ENCODE results near the gene LCE6A.

LCE6A gene

GRCh38 chr1:152860129-152860528 is 17.5 kb downstream of the LCE6A start:
- no peak overlapping the region for H3K9ac ChIP-seq (ENCODE audit: low read depth, low read length, poor library complexity, severe bottlenecking)
- no peaks in the 10 kb centered on the region for H3K79me2 ChIP-seq (ENCODE audit: insufficient read depth, low read length)
- no peaks in the 10 kb centered on the region for H3K4me1 ChIP-seq (ENCODE audit: insufficient read depth, low read length, poor library complexity, severe bottlenecking)
- no peaks in the 10 kb centered on the region for H4K20me1 ChIP-seq (ENCODE audit: insufficient read depth, low read length, poor library complexity, severe bottlenecking)
- H3K4me3 ChIP-seq (ENCODE audit: low read length, poor library complexity, severe bottlenecking), result no peak overlapping the region
- no peak overlapping the region for H2AFZ ChIP-seq (ENCODE audit: low read length)
- TF ChIP-seq CTCF (conservative IDR thresholded peaks at IDR 0.05; ENCODE audit: low read length) (no peak), EZH2phosphoT487 (IDR thresholded peaks at IDR 0.05; ENCODE audit: borderline replicate concordance) (no peak)
- no peaks in the 10 kb centered on the region for H3K36me3 ChIP-seq (ENCODE audit: insufficient read depth, low read length)
- H3K9me3 ChIP-seq (ENCODE audit: insufficient read depth, low read depth, low read length), result no peaks in the 10 kb centered on the region
- H3K4me2 ChIP-seq (ENCODE audit: low read depth, low read length, poor library complexity, severe bottlenecking), result no peak overlapping the region
- H3F3A ChIP-seq (ENCODE audit: low read depth), result no peaks in the 10 kb centered on the region
- H3K9me2 ChIP-seq (replicated peaks; ENCODE audit: low read depth, low read length), result 0 out of 2 replicates have a peak, but pooled peaks cover 3% of the 10 kb centered on the region
- H3K27me3 ChIP-seq (ENCODE audit: insufficient read depth, low read length, poor library complexity, severe bottlenecking), result no peaks in the 10 kb centered on the region

GRCh38 chr1:152861374-152861773 is 18.7 kb downstream of the LCE6A start:
- no peaks in the 10 kb centered on the region for H3K9me3 ChIP-seq (ENCODE audit: insufficient read depth, low read depth, low read length)
- H3K4me1 ChIP-seq (ENCODE audit: insufficient read depth, low read length, poor library complexity, severe bottlenecking), result no peaks in the 10 kb centered on the region
- H3K4me2 ChIP-seq (ENCODE audit: low read depth, low read length, poor library complexity, severe bottlenecking), result no peak overlapping the region
- H3K4me3 ChIP-seq (ENCODE audit: low read length, poor library complexity, severe bottlenecking), result no peak overlapping the region
- H3K27me3 ChIP-seq (ENCODE audit: insufficient read depth, low read length, poor library complexity, severe bottlenecking), result no peaks in the 10 kb centered on the region
- no peaks in the 10 kb centered on the region for H4K20me1 ChIP-seq (ENCODE audit: insufficient read depth, low read length, poor library complexity, severe bottlenecking)
- H3K9ac ChIP-seq (ENCODE audit: low read depth, low read length, poor library complexity, severe bottlenecking), result no peak overlapping the region
- no peaks in the 10 kb centered on the region for H3K79me2 ChIP-seq (ENCODE audit: insufficient read depth, low read length)
- no peaks in the 10 kb centered on the region for H3F3A ChIP-seq (ENCODE audit: low read depth)
- H3K9me2 ChIP-seq (replicated peaks; ENCODE audit: low read depth, low read length), result 0 out of 2 replicates have a peak, but pooled peaks cover 3% of the 10 kb centered on the region
- H2AFZ ChIP-seq (ENCODE audit: low read length), result no peak overlapping the region
- TF ChIP-seq CTCF (conservative IDR thresholded peaks at IDR 0.05; ENCODE audit: low read length), result no peak
- TF ChIP-seq EZH2phosphoT487 (IDR thresholded peaks at IDR 0.05; ENCODE audit: borderline replicate concordance), result no peak
- no peaks in the 10 kb centered on the region for H3K36me3 ChIP-seq (ENCODE audit: insufficient read depth, low read length)

GRCh38 chr1:152864443-152864842 is 21.8 kb downstream of the LCE6A start:
- Histone ChIP-seq H3K9ac (ENCODE audit: low read depth, low read length, poor library complexity, severe bottlenecking) (no peak overlapping the region), H3K9me2 (replicated peaks; ENCODE audit: low read depth, low read length) (no peaks in the 10 kb centered on the region), H4K20me1 (ENCODE audit: insufficient read depth, low read length, poor library complexity, severe bottlenecking) (no peaks in the 10 kb centered on the region), H3K4me1 (ENCODE audit: insufficient read depth, low read length, poor library complexity, severe bottlenecking) (no peaks in the 10 kb centered on the region), H3K27me3 (ENCODE audit: insufficient read depth, low read length, poor library complexity, severe bottlenecking) (no peaks in the 10 kb centered on the region), H3K4me2 (ENCODE audit: low read depth, low read length, poor library complexity, severe bottlenecking) (no peak overlapping the region), H3F3A (ENCODE audit: low read depth) (no peaks in the 10 kb centered on the region), H3K4me3 (ENCODE audit: low read length, poor library complexity, severe bottlenecking) (no peak overlapping the region), H2AFZ (ENCODE audit: low read length) (no peak overlapping the region), H3K9me3 (ENCODE audit: insufficient read depth, low read depth, low read length) (no peaks in the 10 kb centered on the region), H3K79me2 (ENCODE audit: insufficient read depth, low read length) (no peaks in the 10 kb centered on the region), H3K36me3 (ENCODE audit: insufficient read depth, low read length) (no peaks in the 10 kb centered on the region)
- TF ChIP-seq EZH2phosphoT487 (IDR thresholded peaks at IDR 0.05; ENCODE audit: borderline replicate concordance) (no peak), CTCF (conservative IDR thresholded peaks at IDR 0.05; ENCODE audit: low read length) (no peak)

Data from Loucy (cell line).